H1 (cell line): ENCODE results near the gene LHFPL2. TPM values are rescaled to one million over a fixed set of nuclear protein-coding genes. Genes with fewer than 3 reads are reported as not detected.

Source experiments
- polyA plus RNA-seq, 7 experiments: library from polyadenylated mRNA; depleted of rRNA in 3 of 7; stranded (reverse) in 5 of 7; unstranded in 2 of 7; fragments of >200 nt in 5 of 7; fragments of 200-250 nt in 2 of 7; gene quantifications; 1 replicate in 5 of 7; 2 replicates in 1 of 7; 4 replicates in 1 of 7; pipeline versions ENCODE4 v1.2.1 to v1.2.3, GENCODE V29; 2011 to 2013; ENCODE audit warnings: missing spikeins in 2 of 7, mixed read lengths in 2 of 7
- total RNA-seq: library from RNA; stranded (reverse); fragmentation: NEBNext Ultra II Directional; extraction: Animal tissue kit (Norgen Biotek cat#: 25700); gene quantifications from 2 replicates; pipeline ENCODE4 v1.2.1, GENCODE V29; 2021
- TF ChIP-seq, protein P1 (sequence below): IDR thresholded peaks from 2 replicates; pipeline ENCODE4 v1.6.1; 2012; ENCODE audit warnings: inconsistent platforms

Gene LHFPL2
- total and polyA plus RNA-seq, 2 of the 8 experiments (the other 6 are each of a cell fraction or from before 2014, with no cell fraction given) = 9.6 to 43.0 TPM

DNA sequence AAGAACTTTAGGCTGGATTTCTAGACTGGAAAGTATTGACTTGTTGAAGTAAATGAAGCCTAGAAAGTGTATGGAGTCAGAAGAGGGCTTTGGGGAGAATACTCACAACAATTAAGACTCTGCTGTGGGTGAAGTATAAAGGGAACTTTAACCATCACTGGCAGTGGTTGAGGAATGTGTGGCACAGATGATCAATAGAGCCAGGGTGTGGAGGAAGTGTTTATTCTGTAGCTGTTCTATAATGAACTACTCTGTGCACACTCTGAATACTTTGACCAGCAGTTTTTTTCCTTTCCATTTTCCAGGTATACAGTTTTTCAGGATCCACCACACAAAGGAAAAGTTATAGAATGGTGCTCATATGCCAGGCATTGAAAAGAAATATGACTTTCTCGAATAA, 181.4 kb downstream of the LHFPL2 start (continued):
- TF ChIP-seq, protein P1, sequence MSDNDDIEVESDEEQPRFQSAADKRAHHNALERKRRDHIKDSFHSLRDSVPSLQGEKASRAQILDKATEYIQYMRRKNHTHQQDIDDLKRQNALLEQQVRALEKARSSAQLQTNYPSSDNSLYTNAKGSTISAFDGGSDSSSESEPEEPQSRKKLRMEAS = no peak
